Ishikawa (cell line): ENCODE measurements around the gene ARHGAP26.

ENCODE experiments used
- CEBPB ChIP-seq: IDR thresholded peaks from 2 replicates; pipeline ENCODE4 v1.6.1; 2012
- CREB1 ChIP-seq: IDR thresholded peaks from 2 replicates; pipeline ENCODE4 v1.6.1; 2012; ENCODE audit warnings: low read depth
- EGR1 ChIP-seq: IDR thresholded peaks from 2 replicates; pipeline ENCODE4 v1.6.1; 2012
- EP300 ChIP-seq: IDR thresholded peaks from 2 replicates; pipeline ENCODE4 v1.6.1; 2012; ENCODE audit warnings: borderline replicate concordance
- FOXM1 ChIP-seq: IDR thresholded peaks from 2 replicates; pipeline ENCODE4 v1.6.1; 2012; ENCODE audit warnings: low read depth, borderline replicate concordance
- MAX ChIP-seq: IDR thresholded peaks from 2 replicates; pipeline ENCODE4 v1.6.1; 2012
- NFIC ChIP-seq: IDR thresholded peaks from 2 replicates; pipeline ENCODE4 v1.6.1; 2012
- RAD21 ChIP-seq: IDR thresholded peaks from 2 replicates; pipeline ENCODE4 v1.6.1; 2012; ENCODE audit warnings: low read depth
- REST ChIP-seq: IDR thresholded peaks from 2 replicates; pipeline ENCODE4 v1.6.1; 2012; ENCODE audit warnings: low read depth, mild to moderate bottlenecking
- TAF1 ChIP-seq: IDR thresholded peaks from 2 replicates; pipeline ENCODE4 v1.6.1; 2012; ENCODE audit warnings: low read depth, mild to moderate bottlenecking
- TCF12 ChIP-seq: IDR thresholded peaks from 2 replicates; pipeline ENCODE4 v1.6.1; 2012; ENCODE audit warnings: low read depth
- TEAD4 ChIP-seq: IDR thresholded peaks from 2 replicates; pipeline ENCODE4 v1.6.1; 2012
- USF1 ChIP-seq: IDR thresholded peaks from 2 replicates; pipeline ENCODE4 v1.6.1; 2012
- YY1 ChIP-seq: IDR thresholded peaks from 2 replicates; pipeline ENCODE4 v1.6.1; 2012; ENCODE audit warnings: low read depth
- ZBTB7A ChIP-seq: IDR thresholded peaks from 2 replicates; pipeline ENCODE4 v1.6.1; 2012; ENCODE audit warnings: low read depth

The ARHGAP26 gene

GRCh38 chr5:143177263-143177983 lies 407.2 kb downstream of the ARHGAP26 start:
- no peak for TF ChIP-seq USF1
- no peak for TF ChIP-seq ZBTB7A
- TF ChIP-seq REST: no peak
- 0 out of 2 replicates have a peak, but pooled peaks have one; percentile 11 for TF ChIP-seq CEBPB
- TF ChIP-seq RAD21: peak; percentile 12; the same call in 1 of the 2 replicates
- peak; percentile 81 for TF ChIP-seq NFIC
- TF ChIP-seq TCF12: peak; percentile 71
- no peak for TF ChIP-seq CREB1
- peak; percentile 44; the same call in 1 of the 2 replicates for TF ChIP-seq FOXM1
- TF ChIP-seq EGR1: no peak
- peak; percentile 77 for TF ChIP-seq TEAD4
- TF ChIP-seq YY1: no peak
- TF ChIP-seq MAX: 0 out of 2 replicates have a peak, but pooled peaks have one; percentile 37
- peak; percentile 74; the same call in 1 of the 2 replicates for TF ChIP-seq EP300
- TF ChIP-seq TAF1: no peak

GRCh38 chr5:143179126-143179740 lies 409.1 kb downstream of the ARHGAP26 start:
- TF ChIP-seq RAD21 (no peak), NFIC (no peak), YY1 (no peak), TCF12 (no peak), TEAD4 (no peak), MAX (no peak), ZBTB7A (no peak), USF1 (no peak), CEBPB (no peak), CREB1 (no peak), TAF1 (no peak), EP300 (no peak), FOXM1 (no peak), EGR1 (no peak), REST (no peak)

DNA sequence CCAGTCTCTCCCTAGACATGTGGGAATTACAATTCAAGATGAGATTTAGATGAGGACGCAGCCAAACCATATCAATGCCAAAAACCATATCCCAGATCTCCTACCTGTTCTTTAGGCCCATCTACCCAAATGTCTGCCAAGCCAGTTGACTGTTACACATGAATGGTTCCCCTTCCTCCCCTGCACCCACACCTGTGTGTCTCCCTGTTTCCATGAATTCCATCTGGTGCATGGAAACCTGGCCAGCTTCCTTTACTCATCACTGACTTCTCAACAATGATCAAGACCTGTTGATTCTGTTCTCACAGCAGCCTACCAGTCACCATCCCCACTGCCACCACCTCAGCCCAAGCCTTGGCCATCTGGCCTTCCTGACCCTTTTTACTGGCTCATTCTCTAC lies 410.6 kb downstream of the ARHGAP26 start:
- TF ChIP-seq YY1 (no peak), USF1 (no peak), REST (no peak), EP300 (no peak), CREB1 (no peak), ZBTB7A (no peak), TEAD4 (no peak), NFIC (no peak), TCF12 (no peak), TAF1 (no peak), RAD21 (no peak), EGR1 (no peak), CEBPB (no peak), MAX (no peak), FOXM1 (no peak)
